ENCODE results near the gene FSTL1.
A peak's percentile ranks its signal among the peaks of the same experiment; 100 is the strongest.

FSTL1 gene

DNA sequence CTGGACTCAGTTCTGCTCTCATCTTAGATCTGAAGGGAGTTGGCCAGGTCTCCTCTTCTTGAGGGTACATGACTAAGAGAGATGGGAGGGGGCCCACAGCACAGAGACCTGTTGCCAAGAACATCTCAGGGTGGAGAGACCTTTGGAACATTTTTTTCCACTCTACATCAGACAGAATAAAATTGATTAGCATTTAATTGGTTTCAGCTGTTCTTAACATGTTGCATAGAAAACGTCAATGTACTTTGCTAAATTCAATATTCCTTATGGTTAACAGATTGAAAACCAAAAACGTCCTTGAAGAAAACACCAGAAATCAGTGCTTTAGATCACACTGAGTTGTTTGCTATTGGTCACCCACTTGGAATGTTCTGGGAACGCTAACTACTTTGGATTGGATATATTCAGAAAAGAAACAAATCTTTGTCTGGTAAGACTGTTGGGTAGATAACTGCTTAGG is 36.4 kb upstream of the FSTL1 start:
- TF ChIP-seq POLR2AphosphoS5 (IDR thresholded peaks at IDR 0.05; ENCODE audit: low read depth) (no peak), SPI1 (IDR thresholded peaks at IDR 0.05; ENCODE audit: borderline replicate concordance, low read depth) (no peak), GABPA (IDR thresholded peaks at IDR 0.05; ENCODE audit: low read depth) (no peak)
- TF ChIP-seq, protein P1, sequence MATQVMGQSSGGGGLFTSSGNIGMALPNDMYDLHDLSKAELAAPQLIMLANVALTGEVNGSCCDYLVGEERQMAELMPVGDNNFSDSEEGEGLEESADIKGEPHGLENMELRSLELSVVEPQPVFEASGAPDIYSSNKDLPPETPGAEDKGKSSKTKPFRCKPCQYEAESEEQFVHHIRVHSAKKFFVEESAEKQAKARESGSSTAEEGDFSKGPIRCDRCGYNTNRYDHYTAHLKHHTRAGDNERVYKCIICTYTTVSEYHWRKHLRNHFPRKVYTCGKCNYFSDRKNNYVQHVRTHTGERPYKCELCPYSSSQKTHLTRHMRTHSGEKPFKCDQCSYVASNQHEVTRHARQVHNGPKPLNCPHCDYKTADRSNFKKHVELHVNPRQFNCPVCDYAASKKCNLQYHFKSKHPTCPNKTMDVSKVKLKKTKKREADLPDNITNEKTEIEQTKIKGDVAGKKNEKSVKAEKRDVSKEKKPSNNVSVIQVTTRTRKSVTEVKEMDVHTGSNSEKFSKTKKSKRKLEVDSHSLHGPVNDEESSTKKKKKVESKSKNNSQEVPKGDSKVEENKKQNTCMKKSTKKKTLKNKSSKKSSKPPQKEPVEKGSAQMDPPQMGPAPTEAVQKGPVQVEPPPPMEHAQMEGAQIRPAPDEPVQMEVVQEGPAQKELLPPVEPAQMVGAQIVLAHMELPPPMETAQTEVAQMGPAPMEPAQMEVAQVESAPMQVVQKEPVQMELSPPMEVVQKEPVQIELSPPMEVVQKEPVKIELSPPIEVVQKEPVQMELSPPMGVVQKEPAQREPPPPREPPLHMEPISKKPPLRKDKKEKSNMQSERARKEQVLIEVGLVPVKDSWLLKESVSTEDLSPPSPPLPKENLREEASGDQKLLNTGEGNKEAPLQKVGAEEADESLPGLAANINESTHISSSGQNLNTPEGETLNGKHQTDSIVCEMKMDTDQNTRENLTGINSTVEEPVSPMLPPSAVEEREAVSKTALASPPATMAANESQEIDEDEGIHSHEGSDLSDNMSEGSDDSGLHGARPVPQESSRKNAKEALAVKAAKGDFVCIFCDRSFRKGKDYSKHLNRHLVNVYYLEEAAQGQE (IDR thresholded peaks at IDR 0.05; ENCODE audit: insufficient replicate concordance, low read depth) = no peak
- TF ChIP-seq, protein P2, sequence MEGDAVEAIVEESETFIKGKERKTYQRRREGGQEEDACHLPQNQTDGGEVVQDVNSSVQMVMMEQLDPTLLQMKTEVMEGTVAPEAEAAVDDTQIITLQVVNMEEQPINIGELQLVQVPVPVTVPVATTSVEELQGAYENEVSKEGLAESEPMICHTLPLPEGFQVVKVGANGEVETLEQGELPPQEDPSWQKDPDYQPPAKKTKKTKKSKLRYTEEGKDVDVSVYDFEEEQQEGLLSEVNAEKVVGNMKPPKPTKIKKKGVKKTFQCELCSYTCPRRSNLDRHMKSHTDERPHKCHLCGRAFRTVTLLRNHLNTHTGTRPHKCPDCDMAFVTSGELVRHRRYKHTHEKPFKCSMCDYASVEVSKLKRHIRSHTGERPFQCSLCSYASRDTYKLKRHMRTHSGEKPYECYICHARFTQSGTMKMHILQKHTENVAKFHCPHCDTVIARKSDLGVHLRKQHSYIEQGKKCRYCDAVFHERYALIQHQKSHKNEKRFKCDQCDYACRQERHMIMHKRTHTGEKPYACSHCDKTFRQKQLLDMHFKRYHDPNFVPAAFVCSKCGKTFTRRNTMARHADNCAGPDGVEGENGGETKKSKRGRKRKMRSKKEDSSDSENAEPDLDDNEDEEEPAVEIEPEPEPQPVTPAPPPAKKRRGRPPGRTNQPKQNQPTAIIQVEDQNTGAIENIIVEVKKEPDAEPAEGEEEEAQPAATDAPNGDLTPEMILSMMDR (IDR thresholded peaks at IDR 0.05; ENCODE audit: insufficient read depth, low read length) = no peak
- Histone ChIP-seq H3K4me3 (replicated peaks; ENCODE audit: insufficient read depth, low read length) (no peak overlapping the region), H3K27me3 (ENCODE audit: insufficient read depth, poor library complexity, severe bottlenecking) (no peaks in the 10 kb centered on the region), H3K27ac (replicated peaks) (no peak overlapping the region)
- no peak for DNase-seq (ENCODE audit: low read depth in 1 of 2, low spot score in 1 of 2)

DNA sequence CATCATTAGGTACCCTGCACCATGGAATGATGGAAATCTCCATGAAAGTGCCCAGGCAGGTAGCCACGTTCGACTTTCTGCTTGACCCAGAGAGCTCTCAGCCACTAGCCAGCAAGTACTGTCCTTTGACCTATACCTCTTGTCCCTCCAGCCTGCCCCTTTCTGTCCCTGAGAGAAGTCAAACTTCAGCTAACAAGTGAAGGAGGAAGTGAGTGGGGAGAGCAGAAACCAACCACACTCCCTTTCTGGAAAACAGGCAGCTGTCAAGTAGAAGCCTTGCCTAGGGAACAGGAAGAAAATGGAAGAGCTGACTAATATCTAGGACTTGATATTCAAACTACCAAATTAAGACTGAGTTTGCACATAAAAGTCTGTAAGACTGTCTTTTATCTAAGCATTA is 30.3 kb upstream of the FSTL1 start:
- Histone ChIP-seq H3K4me3 (replicated peaks; ENCODE audit: insufficient read depth, low read length) (no peak overlapping the region), H3K27me3 (ENCODE audit: insufficient read depth, poor library complexity, severe bottlenecking) (no peaks in the 10 kb centered on the region), H3K27ac (replicated peaks) (no peak overlapping the region)
- DNase-seq (ENCODE audit: low read depth in 1 of 2, low spot score in 1 of 2) = peak in 1 of 2 experiments; percentile 6
- TF ChIP-seq, protein P2 (IDR thresholded peaks at IDR 0.05; ENCODE audit: insufficient read depth, low read length) = no peak
- no peak for TF ChIP-seq POLR2AphosphoS5 (IDR thresholded peaks at IDR 0.05; ENCODE audit: low read depth)
- TF ChIP-seq, protein P1 (IDR thresholded peaks at IDR 0.05; ENCODE audit: insufficient replicate concordance, low read depth) = no peak
- TF ChIP-seq SPI1 (IDR thresholded peaks at IDR 0.05; ENCODE audit: borderline replicate concordance, low read depth) = peak; percentile 66; the same call in 1 of the 2 replicates

DNA sequence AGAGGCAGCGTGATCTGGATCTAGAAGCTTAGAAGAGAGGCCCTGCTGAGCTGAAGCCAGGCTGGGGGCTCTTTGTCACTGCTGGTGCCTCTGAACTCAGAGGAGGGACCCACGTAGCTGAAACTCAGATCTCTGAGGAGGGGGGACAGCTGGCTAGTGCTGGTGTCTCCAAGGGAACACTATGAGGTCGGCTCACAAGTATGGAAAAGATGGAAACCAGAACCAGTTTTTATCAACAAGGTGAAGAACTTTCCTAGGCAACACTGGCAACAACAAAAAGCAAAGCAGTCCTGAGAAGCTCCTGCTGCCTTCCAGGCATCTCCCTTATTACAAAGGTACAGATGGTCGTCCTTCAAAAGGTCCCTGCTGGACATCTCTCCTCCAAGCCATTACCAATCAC is 27.0 kb upstream of the FSTL1 start:
- Histone ChIP-seq H3K27me3 (ENCODE audit: insufficient read depth, poor library complexity, severe bottlenecking) (no peaks in the 10 kb centered on the region), H3K4me3 (replicated peaks; ENCODE audit: insufficient read depth, low read length) (no peak overlapping the region), H3K27ac (replicated peaks) (no peak overlapping the region)
- TF ChIP-seq, protein P2 (IDR thresholded peaks at IDR 0.05; ENCODE audit: insufficient read depth, low read length) = no peak
- no peak for DNase-seq (ENCODE audit: low read depth in 1 of 2, low spot score in 1 of 2)

DNA sequence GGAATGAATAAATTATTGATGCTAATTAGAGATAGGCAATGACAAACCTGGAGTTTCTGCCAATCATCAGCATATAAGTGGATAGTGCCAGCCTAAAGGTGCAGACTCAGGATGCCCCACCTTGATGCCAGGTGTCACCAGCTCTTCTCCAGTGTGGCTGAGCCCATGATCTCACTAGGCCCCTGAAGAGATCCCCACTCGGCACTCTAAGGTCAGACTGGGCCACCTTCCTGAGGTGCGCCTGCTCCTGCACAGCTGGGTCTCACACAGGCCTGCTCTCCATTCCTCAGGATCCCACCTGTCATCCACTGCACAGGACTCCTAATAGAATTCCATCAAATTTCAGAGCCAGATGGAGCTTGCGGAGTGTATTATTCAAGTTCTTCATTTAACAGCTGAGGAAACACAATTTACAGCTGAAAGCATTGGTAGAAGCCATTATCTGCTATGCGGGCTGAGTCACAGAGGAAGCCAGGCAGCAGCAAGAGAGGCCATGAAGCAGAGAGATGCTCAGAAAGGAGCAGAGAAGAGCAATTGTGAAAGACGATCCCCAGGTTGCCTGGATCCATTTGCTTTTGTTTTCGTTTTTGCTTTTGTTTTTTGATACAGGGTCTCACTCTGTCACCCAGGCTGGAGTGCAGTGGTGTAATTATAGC is 25.1 kb upstream of the FSTL1 start:
- TF ChIP-seq SPI1 (IDR thresholded peaks at IDR 0.05; ENCODE audit: borderline replicate concordance, low read depth) (no peak), GABPA (IDR thresholded peaks at IDR 0.05; ENCODE audit: low read depth) (no peak), POLR2AphosphoS5 (IDR thresholded peaks at IDR 0.05; ENCODE audit: low read depth) (no peak)
- TF ChIP-seq, protein P2 (IDR thresholded peaks at IDR 0.05; ENCODE audit: insufficient read depth, low read length) = no peak
- TF ChIP-seq, protein P1 (IDR thresholded peaks at IDR 0.05; ENCODE audit: insufficient replicate concordance, low read depth) = no peak
- no peak for DNase-seq (ENCODE audit: low read depth in 1 of 2, low spot score in 1 of 2)

More for the DNA sequence above, 25.1 kb upstream of the FSTL1 start:
- Histone ChIP-seq H3K27me3 (ENCODE audit: insufficient read depth, poor library complexity, severe bottlenecking) (no peaks in the 10 kb centered on the region), H3K4me3 (replicated peaks; ENCODE audit: insufficient read depth, low read length) (no peak overlapping the region), H3K27ac (replicated peaks) (no peak overlapping the region)
